GM19324 (cell line): ENCODE measurements around the gene TIA1.
"Not testable (repeated sequence)": the region's sequence is repeated elsewhere in the genome, so short reads cannot be mapped to it uniquely, and the experiment has no call there.

ENCODE experiments used
- ATAC-seq: cut with Tn5 transposase; IDR thresholded peaks from one replicate; pipeline ENCODE4 v1.9.1; 2021; ENCODE audit warnings: mild to moderate bottlenecking, moderate library complexity; ENCODE audit not compliant: unreplicated experiment, low FRiP score

TIA1 gene, protein sequence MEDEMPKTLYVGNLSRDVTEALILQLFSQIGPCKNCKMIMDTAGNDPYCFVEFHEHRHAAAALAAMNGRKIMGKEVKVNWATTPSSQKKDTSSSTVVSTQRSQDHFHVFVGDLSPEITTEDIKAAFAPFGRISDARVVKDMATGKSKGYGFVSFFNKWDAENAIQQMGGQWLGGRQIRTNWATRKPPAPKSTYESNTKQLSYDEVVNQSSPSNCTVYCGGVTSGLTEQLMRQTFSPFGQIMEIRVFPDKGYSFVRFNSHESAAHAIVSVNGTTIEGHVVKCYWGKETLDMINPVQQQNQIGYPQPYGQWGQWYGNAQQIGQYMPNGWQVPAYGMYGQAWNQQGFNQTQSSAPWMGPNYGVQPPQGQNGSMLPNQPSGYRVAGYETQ

GRCh38 chr2:70248181-70248847 lies at the start of gene TIA1:
TSS of gene TIA1 (minus strand) at chr2:70248628. CDS start at chr2:70248430, 198 bp downstream.
- peak; percentile 98 for ATAC-seq

GRCh38 chr2:70297828-70298227 lies 49.4 kb upstream of the TIA1 start:
- not testable (repeated sequence) for ATAC-seq

DNA sequence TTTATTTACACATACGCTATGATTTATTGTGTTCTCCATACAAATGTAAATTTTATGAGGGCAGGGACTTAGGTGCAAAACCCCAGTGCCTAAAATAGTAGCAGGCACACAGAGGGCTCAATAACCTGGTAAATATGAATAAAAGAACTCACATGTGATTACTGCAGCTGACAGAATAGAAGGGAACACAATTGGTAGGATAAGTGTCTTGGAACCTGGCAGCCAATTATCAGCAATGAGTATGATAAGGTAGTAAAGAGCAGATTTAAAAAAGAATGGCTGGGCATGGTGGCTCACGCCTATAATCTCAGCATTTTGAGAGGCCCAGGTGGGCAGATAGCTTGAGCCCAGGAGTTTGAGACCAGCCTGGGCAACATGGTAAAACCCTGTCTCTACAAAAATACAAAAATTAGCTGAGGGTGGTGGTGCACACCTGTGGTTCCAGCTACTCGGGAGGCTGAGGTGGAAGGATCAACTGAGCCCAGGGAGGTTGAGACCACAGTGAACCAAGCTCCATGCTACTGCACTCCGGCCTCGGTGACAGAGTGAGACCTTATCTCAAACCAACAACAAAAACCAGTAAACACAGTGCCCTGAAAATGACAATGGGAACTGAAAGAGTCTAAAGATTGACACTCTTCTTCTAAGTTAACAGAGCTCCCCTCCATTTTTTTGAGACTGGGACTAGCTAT lies 35.2 kb upstream of the TIA1 start:
- ATAC-seq, result no peak

DNA sequence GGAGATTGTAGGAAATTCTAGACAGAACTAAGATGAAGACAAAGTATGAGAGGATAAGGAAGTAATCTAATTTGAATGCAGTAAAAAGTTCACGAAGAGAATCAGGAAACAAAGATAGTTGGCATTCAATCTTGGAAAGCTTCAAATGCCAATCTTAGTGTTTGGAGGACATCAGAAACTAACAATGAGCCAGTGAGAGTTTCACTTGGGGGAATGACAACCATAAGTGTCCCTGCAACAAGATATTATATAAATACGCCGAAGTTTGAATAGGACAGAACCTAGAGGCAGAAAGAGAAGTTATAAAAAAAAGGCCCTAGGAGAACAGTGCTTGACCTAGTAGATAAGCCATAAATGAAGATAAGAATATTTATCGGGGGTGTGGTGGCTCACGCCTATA lies 34.0 kb upstream of the TIA1 start:
- ATAC-seq, result no peak

GRCh38 chr2:70280242-70280798 lies 31.9 kb upstream of the TIA1 start:
- no peak for ATAC-seq

GRCh38 chr2:70270323-70270722 lies 21.9 kb upstream of the TIA1 start:
- no peak for ATAC-seq

DNA sequence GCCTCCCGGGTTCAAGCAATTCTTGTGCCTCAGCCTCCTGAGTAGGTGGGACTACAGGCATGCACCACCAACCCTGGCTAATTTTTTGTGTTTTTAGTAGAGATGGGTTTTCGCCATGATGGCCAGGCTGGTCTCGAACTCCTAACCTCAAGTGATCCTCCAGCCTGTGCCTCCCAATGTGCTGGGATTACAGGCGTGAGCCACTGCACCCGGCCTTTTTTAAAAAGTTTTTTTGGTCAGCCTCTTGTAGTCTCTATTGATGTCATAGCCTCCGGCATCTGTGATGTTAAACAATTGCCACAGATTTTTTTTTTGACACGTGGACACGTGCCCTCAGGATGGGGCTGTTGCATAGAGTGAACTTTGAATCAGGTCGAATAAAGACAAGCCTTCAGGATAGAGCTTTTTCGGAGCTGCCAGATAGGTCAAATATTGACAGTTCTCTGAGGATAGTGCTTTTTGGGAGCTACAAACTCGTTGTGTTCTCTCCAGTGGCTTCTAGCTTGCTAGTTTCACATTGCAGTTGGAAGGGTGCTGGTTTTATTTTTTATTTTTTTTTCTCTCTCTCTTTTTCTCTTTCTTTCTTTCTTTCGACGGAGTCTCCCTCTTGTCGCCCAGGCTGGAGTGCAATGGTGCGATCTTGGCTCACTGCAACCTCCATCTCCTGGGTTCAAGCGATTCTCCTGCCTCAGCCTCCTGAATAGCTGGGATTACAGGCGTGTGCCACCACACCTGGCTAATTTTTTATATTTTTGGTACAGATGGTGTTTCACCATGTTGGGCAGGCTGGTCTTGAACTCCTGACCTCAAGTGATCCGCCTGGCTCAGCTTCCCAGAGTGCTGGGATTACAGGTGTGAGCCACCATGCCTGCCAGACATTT lies 21.2 kb upstream of the TIA1 start:
- ATAC-seq, result not testable (repeated sequence)

GRCh38 chr2:70266925-70267324 lies 18.5 kb upstream of the TIA1 start:
- ATAC-seq, result not testable (repeated sequence)

DNA sequence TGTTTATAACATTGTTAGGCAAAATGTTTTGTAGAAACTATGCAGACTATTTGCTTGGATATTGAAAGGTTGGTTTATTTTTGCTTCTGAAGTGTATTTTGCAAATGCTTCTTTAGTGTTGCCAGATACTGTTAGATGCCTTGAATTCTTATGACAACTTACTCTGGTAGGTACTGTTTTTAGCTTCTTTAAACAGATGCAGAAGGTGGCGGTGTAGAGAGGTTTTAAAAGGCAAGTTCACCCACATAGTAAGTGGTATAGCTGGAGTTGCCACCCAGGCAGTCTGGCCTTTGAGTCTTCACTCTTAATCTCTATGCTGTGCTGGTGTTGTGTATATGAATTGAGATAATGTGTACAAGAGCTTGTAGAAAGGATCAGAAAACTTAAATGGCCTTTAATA lies 13.1 kb upstream of the TIA1 start:
- ATAC-seq, result no peak

GRCh38 chr2:70258532-70258875 lies 10.1 kb upstream of the TIA1 start:
- ATAC-seq, result peak; percentile 7

- no peak for ATAC-seq
These were observed 7.3 kb upstream of the TIA1 start for GRCh38 chr2:70255637-70256314.

DNA sequence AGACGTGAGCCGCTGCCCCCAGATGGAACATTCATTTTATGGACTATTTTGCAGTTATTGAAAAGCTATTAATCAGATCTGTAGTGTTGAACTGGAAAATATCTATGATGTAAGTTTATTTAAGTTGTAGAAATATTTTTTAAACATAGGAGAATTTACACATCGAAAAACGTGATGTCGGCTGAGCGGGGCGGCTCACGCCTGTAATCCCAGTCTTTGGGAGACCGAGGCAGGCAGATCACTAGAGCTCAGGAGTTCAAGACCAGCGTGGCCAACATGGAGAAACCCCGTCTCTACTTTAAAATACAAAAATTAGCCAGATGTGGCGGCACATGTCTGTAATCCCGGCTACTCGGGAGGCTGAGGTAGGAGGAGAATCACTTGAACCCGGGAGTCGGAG lies 2.0 kb upstream of the TIA1 start:
- ATAC-seq, result no peak

- ATAC-seq, result no peak
These were observed 856 bp downstream of the TIA1 start for GRCh38 chr2:70247364-70248180.

DNA sequence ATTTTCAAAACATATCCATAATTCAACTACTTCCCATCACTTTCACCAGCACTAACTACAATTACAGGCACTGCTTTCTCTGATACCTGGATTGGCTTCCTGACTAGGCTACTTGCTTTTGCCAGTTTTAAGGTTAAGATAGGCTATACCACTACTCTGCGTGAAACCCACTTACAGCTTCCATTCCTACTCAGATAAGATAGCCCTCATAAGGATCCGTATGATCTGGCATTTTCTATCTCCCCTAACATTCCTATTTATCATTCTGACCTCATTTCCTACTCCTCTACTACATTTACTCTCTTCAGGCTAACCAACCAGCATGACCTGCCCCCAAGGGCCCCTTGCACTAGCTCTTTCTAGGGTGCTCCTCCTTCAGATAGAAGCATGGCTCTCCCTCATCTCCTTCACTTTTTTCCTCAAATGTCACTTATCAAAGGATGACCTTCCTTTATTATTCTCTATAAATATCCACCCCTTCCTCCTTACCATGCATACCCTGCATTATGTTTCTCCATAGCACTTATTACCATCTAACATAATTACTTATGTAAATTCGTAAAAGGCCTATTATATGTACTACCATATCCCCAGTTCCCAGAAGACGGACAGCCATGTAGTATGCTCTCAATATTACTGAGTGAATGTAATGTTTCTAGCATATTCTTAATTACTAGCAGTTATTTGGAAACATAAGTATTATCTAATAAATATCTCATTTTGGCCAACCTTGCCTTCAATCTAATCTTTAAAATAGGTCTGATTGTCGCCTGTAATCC lies 4.4 kb downstream of the TIA1 start:
- ATAC-seq, result no peak

DNA sequence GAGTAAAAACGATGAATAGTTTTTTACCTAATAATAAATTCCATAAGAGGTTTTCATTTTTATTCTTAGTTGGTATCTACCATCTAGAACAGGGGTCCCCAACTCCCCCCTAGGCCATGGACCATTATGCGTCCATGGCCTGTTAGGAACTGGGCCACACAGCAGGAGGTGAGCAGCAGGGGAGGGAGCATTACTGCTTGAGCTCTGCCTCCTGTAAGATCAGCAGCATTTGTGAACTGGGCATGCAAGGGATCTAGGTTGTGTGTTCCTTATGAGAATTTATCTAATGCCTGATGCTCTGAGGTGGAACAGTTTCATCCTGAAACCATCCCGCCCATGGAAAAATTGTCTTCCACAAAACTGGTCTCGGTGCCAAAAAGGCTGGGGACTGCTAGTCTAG lies 5.9 kb downstream of the TIA1 start:
- ATAC-seq, result no peak

GRCh38 chr2:70241340-70241739 lies 7.1 kb downstream of the TIA1 start:
- ATAC-seq, result no peak

DNA sequence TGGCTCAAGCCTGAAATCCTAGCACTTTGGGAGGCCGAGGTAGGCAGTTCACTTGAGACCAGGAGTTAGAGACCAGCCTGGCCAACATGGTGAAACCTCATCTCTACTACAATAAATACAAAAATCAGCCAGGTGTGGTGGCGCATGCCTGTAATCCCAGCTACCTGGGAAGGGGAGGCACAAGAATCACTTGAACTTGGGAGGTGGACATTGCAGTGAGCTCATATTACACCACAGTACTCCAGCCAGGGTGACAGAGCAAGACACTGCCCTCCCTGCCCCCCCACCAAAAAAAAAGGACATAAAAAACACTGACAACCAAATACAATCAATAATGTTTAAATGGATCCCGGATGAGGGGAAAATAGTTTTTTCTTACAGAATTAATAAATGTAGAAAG lies 7.8 kb downstream of the TIA1 start:
- ATAC-seq, result no peak

GRCh38 chr2:70233926-70234325 lies 14.5 kb downstream of the TIA1 start:
- ATAC-seq, result no peak
